ENCODE data around the gene C5. TPM values are rescaled to one million over a fixed set of nuclear protein-coding genes. Genes with fewer than 3 reads are reported as not detected.
"Not testable (repeated sequence)": the region's sequence is repeated elsewhere in the genome, so short reads cannot be mapped to it uniquely, and the experiment has no call there.

The C5 gene
- total and polyA plus RNA-seq, 12 donors = 1.4 to 7.9 (median 3.0) TPM

DNA sequence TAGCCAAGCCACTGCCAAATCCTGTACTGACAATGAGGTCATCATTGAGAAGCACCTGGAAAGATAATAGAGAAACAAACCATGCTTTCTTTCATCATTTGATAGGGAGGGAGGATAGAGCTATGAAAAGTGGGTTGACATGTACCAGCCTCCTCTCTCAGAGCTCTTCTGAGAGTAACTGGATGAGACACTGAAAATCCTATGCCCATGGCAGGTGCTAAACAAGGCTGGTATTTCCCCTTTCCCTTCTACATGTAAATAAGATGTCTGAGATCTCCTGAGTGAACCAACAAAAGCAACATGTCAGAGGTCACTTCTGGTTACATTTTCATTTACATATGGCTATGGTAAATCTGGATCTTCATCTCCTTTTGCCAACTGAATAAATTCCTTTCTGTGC is 78.1 kb downstream of the C5 start:
- Histone ChIP-seq H3K36me3 (replicated peaks in 1 of 2) (no peaks in the 10 kb centered on the region), H3K27ac (no peak overlapping the region), H3K9me3 (replicated peaks in 1 of 3) (no peaks in the 10 kb centered on the region), H3K4me3 (no peak overlapping the region), H3K4me1 (replicated peaks in 1 of 2) (no peaks in the 10 kb centered on the region), H3K27me3 (no peaks in the 10 kb centered on the region)
- no peak for DNase-seq
- TF ChIP-seq POLR2A (IDR thresholded peaks at IDR 0.05) = no peak
- TF ChIP-seq, protein P1, sequence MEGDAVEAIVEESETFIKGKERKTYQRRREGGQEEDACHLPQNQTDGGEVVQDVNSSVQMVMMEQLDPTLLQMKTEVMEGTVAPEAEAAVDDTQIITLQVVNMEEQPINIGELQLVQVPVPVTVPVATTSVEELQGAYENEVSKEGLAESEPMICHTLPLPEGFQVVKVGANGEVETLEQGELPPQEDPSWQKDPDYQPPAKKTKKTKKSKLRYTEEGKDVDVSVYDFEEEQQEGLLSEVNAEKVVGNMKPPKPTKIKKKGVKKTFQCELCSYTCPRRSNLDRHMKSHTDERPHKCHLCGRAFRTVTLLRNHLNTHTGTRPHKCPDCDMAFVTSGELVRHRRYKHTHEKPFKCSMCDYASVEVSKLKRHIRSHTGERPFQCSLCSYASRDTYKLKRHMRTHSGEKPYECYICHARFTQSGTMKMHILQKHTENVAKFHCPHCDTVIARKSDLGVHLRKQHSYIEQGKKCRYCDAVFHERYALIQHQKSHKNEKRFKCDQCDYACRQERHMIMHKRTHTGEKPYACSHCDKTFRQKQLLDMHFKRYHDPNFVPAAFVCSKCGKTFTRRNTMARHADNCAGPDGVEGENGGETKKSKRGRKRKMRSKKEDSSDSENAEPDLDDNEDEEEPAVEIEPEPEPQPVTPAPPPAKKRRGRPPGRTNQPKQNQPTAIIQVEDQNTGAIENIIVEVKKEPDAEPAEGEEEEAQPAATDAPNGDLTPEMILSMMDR (IDR thresholded peaks at IDR 0.05) = no peak
- intact Hi-C loops (cut with DNase I) = no loop called here

DNA sequence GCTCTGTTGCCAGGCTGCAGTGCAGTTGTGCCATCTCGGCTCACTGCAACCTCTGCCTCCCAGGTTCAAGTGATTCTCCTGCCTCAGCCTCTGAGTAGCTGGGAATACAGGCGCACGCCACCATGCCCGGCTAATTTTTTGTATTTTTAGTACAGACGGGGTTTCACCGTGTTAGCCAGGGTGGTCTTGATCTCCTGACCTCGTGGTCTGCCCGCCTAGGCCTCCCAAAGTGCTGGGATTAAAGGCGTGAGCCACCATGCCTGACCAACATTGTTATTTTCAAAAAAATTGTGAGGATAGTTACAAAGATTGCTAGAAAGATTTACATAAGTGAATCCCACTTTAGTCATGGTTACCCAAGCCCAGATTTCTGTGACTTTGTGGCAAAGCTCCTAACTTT is 78.6 kb downstream of the C5 start:
- intact Hi-C loops (cut with DNase I); H3K27me3 ChIP-seq; H3K4me1 ChIP-seq (replicated peaks in 1 of 2); DNase-seq; H3K4me3 ChIP-seq; H3K9me3 ChIP-seq (replicated peaks in 1 of 3); H3K27ac ChIP-seq; H3K36me3 ChIP-seq (replicated peaks in 1 of 2): not testable (repeated sequence)
- WGBS, 4 donors = 94 to 96% (median 95%) methylated on average over 9 of the region's 9 CpGs

DNA sequence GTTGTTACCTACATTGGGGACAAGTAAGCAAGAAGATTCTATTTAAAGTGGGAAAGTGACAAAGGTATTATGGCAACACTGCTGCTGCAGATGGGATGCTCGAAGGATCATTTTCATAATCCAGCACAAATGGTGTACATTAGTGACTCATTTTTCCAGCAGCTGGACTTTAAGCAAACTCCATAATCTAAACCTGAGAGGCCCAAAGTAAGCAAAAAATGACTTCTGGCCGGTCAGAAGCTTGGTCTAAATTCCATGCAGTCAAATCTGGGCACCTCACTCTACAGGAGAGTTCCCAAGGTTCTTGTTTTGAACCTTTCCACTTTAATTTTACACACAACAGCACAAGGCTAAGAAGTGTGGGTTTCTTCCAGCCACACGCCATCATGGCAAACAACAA is 79.8 kb downstream of the C5 start:
- no peak overlapping the region for H3K4me3 ChIP-seq
- TF ChIP-seq POLR2A (IDR thresholded peaks at IDR 0.05) = no peak
- TF ChIP-seq, protein P1 (IDR thresholded peaks at IDR 0.05) = no peak
- intact Hi-C loops (cut with DNase I) = no loop called here
- DNase-seq = no peak
- H3K9me3 ChIP-seq (replicated peaks in 1 of 3) = no peaks in the 10 kb centered on the region
- H3K27me3 ChIP-seq = no peaks in the 10 kb centered on the region
- 92 to 93% (median 93%) methylated on average over 3 of the region's 3 CpGs for WGBS, 4 donors
- H3K27ac ChIP-seq = no peak overlapping the region
- H3K36me3 ChIP-seq (replicated peaks in 1 of 2) = no peaks in the 10 kb centered on the region
- peaks cover 0 to 11% of the 10 kb centered on the region in 2 donors for H3K4me1 ChIP-seq (replicated peaks in 1 of 2)

DNA sequence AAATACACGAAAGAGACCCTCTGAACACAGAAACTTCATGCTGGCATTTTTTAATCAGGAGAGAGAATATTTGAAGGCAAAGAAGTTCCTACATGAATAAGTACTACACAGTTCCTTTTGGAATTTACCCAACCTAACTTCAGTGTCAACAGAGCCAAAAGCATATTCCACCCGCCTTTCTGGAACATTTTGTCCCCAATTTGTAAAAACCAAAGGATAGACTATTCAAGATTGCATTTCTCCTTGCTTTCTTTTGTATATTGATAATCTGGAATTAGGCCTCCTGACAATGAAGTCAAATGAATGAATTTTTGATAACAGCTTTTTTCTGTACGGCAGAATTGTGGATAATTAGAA is 84.1 kb downstream of the C5 start:
- 71 to 81% (median 73%) methylated on average over 3 of the region's 3 CpGs for WGBS, 4 donors
- DNase-seq = no peak
- no peak overlapping the region for H3K4me3 ChIP-seq
- no peaks in the 10 kb centered on the region for H3K27me3 ChIP-seq
- TF ChIP-seq, protein P1 (IDR thresholded peaks at IDR 0.05) = no peak
- TF ChIP-seq POLR2A (IDR thresholded peaks at IDR 0.05) = no peak
- intact Hi-C loops (cut with DNase I) = no loop called here
- peaks cover 0 to 11% of the 10 kb centered on the region in 2 donors for H3K4me1 ChIP-seq (replicated peaks in 1 of 2)
- H3K27ac ChIP-seq = peak overlapping the region in 2 of 5 donors; percentile 43 to 73
- H3K36me3 ChIP-seq (replicated peaks in 1 of 2) = no peaks in the 10 kb centered on the region
- no peaks in the 10 kb centered on the region for H3K9me3 ChIP-seq (replicated peaks in 1 of 3)

DNA sequence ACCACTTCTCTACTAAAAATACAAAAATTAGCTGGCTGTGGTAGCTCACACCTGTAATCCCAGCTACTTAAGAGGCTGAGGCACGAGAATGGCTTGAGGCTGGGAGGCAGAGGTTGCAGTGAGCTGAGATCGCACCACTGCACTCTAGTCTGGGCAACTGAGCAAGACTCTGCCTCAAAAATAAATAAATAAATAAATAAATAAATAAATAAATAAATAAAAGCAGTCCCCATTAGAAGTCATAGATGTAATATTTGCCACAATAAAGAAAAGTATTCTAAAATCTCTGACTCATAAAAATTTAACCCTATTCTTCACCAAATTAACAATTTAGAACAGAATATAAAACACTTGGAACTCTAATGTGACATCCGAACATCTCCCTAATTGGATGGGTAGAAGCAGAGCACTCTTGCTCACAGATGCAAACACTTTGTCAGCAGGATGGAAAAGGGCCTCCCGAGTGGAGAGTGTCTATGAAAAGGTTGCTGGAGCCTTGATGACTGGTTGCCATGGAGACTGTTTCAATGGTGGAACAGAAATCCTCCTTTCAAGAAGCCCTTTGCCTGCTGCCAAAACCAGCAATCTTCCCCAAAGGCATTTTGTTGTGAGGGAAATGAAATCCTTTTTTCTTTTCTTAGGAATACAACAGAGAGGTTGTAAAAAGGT is 84.6 kb downstream of the C5 start:
- H3K27ac ChIP-seq = peak overlapping the region in 2 of 5 donors; percentile 43 to 73
- no peak for DNase-seq
- WGBS, 4 donors = 73 to 83% (median 80%) methylated on average over 4 of the region's 4 CpGs
- H3K36me3 ChIP-seq (replicated peaks in 1 of 2) = no peaks in the 10 kb centered on the region
- intact Hi-C loops (cut with DNase I) = no loop called here
- peaks cover 0 to 11% of the 10 kb centered on the region in 2 donors for H3K4me1 ChIP-seq (replicated peaks in 1 of 2)
- H3K4me3 ChIP-seq = no peak overlapping the region
- H3K9me3 ChIP-seq (replicated peaks in 1 of 3) = no peaks in the 10 kb centered on the region
- H3K27me3 ChIP-seq = no peaks in the 10 kb centered on the region
- TF ChIP-seq, protein P1 (IDR thresholded peaks at IDR 0.05) = no peak
- no peak for TF ChIP-seq POLR2A (IDR thresholded peaks at IDR 0.05)

Data from adrenal gland (tissue), 12 donors.